ENCODE results near the gene KREMEN1. TPM values are rescaled to one million over a fixed set of nuclear protein-coding genes. Genes with fewer than 3 reads are reported as not detected.

The KREMEN1 gene
- total and polyA plus RNA-seq, 4 donors, result 8.8 to 27.5 (median 20.1) TPM

- DNase-seq, result no peak
- 91 to 94% methylated on average over 10 of the region's 10 CpGs for WGBS, 2 donors
Observed at GRCh38 chr22:29190918-29191317, 118.1 kb downstream of the KREMEN1 start.

DNA sequence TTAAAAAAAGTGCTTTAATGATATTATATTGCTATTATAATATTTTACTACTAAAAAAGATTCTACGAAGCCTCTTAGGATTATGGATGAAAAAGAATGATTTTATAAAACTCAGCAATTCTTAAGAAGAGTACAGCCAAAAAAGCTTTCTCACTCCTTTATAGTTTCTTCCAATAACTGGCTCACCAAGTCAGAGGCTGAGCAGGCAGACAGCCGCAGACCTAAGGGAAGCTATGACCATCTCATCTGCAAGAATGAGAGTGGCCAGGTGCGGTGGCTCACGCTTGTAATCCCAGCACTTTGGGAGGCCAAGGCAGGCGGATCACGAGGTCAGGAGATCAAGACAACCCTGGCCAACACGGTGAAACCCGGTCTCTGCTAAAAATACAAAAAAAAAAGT, 120.2 kb downstream of the KREMEN1 start:
- no peak for ATAC-seq (ENCODE audit: insufficient read depth, low FRiP score)
- no peak overlapping the region for H3K9ac ChIP-seq (ENCODE audit: insufficient read depth in 1 of 2, low read length in 2 of 2)
- 93 to 94% methylated on average over 8 of the region's 8 CpGs for WGBS, 2 donors
- H3K4me1 ChIP-seq (ENCODE audit: control insufficient read depth in 5 of 5, insufficient read depth in 5 of 5, low read length in 5 of 5), result peaks cover 0 to 5% (median 0%) of the 10 kb centered on the region in 5 donors
- no peak overlapping the region for H3K4me3 ChIP-seq
- H3K27me3 ChIP-seq (ENCODE audit: control insufficient read depth in 3 of 3, insufficient read depth in 3 of 3, low read length in 2 of 3), result no peaks in the 10 kb centered on the region
- peaks cover 0 to 3% (median 0%) of the 10 kb centered on the region in 4 donors for H3K36me3 ChIP-seq (ENCODE audit: control insufficient read depth in 4 of 4, insufficient read depth in 4 of 4, low read length in 4 of 4)
- H3K27ac ChIP-seq (ENCODE audit: low read depth in 1 of 2, low read length in 1 of 2), result no peak overlapping the region
- peaks cover 0 to 2% (median 0%) of the 10 kb centered on the region in 4 donors for H3K9me3 ChIP-seq (ENCODE audit: control insufficient read depth in 4 of 4, insufficient read depth in 3 of 4, low read length in 3 of 4)
- no peak for DNase-seq
- no peak for TF ChIP-seq CTCF (IDR thresholded peaks at IDR 0.05; ENCODE audit: control extremely low read depth, extremely low read depth)

More at GRCh38 chr22:29190918-29191317, 118.1 kb downstream of the KREMEN1 start:
- H3K4me3 ChIP-seq, result no peak overlapping the region
- H3K27ac ChIP-seq (ENCODE audit: low read depth in 1 of 2, low read length in 1 of 2), result no peak overlapping the region
- H3K4me1 ChIP-seq (ENCODE audit: control insufficient read depth in 5 of 5, insufficient read depth in 5 of 5, low read length in 5 of 5), result peaks cover 0 to 5% (median 0%) of the 10 kb centered on the region in 5 donors
- no peak for ATAC-seq (ENCODE audit: insufficient read depth, low FRiP score)
- no peaks in the 10 kb centered on the region for H3K27me3 ChIP-seq (ENCODE audit: control insufficient read depth in 3 of 3, insufficient read depth in 3 of 3, low read length in 2 of 3)
- H3K9ac ChIP-seq (ENCODE audit: insufficient read depth in 1 of 2, low read length in 2 of 2), result no peak overlapping the region
- H3K36me3 ChIP-seq (ENCODE audit: control insufficient read depth in 4 of 4, insufficient read depth in 4 of 4, low read length in 4 of 4), result no peaks in the 10 kb centered on the region
- H3K9me3 ChIP-seq (ENCODE audit: control insufficient read depth in 4 of 4, insufficient read depth in 3 of 4, low read length in 3 of 4), result peaks cover 0 to 2% (median 0%) of the 10 kb centered on the region in 4 donors
- no peak for TF ChIP-seq CTCF (IDR thresholded peaks at IDR 0.05; ENCODE audit: control extremely low read depth, extremely low read depth)

DNA sequence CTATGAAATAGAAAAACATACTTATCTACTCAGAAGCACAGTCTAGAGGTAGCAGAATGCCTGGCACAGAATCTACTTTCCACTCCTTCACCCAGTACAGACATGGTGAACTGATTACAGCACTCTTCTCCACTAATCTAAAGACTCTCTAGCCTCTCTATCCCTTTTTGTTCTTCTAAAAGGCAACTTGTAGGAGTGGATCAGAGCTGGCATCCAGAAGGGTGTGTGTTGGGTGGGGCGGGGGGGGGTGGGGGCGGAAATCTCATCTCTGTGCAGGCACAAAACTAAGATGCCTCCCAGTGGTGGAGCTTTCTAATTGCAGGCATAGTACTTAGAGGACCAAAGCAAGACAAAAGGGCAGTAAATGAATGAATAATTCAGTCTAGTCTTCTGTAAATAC, 121.3 kb downstream of the KREMEN1 start:
- Histone ChIP-seq H3K9ac (ENCODE audit: insufficient read depth in 1 of 2, low read length in 2 of 2) (no peak overlapping the region), H3K4me3 (no peak overlapping the region), H3K4me1 (ENCODE audit: control insufficient read depth in 5 of 5, insufficient read depth in 5 of 5, low read length in 5 of 5) (peaks cover 0 to 5% (median 0%) of the 10 kb centered on the region in 5 donors), H3K9me3 (ENCODE audit: control insufficient read depth in 4 of 4, insufficient read depth in 3 of 4, low read length in 3 of 4) (peaks cover 0 to 2% (median 0%) of the 10 kb centered on the region in 4 donors), H3K36me3 (ENCODE audit: control insufficient read depth in 4 of 4, insufficient read depth in 4 of 4, low read length in 4 of 4) (peaks cover 0 to 3% (median 0%) of the 10 kb centered on the region in 4 donors), H3K27ac (ENCODE audit: low read depth in 1 of 2, low read length in 1 of 2) (no peak overlapping the region), H3K27me3 (ENCODE audit: control insufficient read depth in 3 of 3, insufficient read depth in 3 of 3, low read length in 2 of 3) (no peaks in the 10 kb centered on the region)
- TF ChIP-seq CTCF (IDR thresholded peaks at IDR 0.05; ENCODE audit: control extremely low read depth, extremely low read depth), result no peak
- WGBS, 2 donors, result 87 to 94% methylated on average over 2 of the region's 2 CpGs
- DNase-seq (no peak), ATAC-seq (ENCODE audit: insufficient read depth, low FRiP score) (no peak)

Data from lung (tissue), 12 donors.